Left kidney (tissue), 2 donors: ENCODE results near the gene HSD3B7. TPM values are rescaled to one million over a fixed set of nuclear protein-coding genes. Genes with fewer than 3 reads are reported as not detected.
A peak's percentile ranks its signal among the peaks of the same experiment; 100 is the strongest.

Experiments used
- DNase-seq: peaks from one replicate; pipeline ENCODE4 v3.0.0-alpha.2; 2013
- polyA plus RNA-seq: library from polyadenylated mRNA; unstranded; fragments of 120-200 nt; gene quantifications from one replicate; pipeline ENCODE4 v1.2.1, GENCODE V29; 2013; ENCODE audit not compliant: insufficient read length

Gene HSD3B7
- polyA plus RNA-seq, 1 donor: 6.7 TPM

GRCh38 chr16:30956601-30957455, 28.2 kb upstream of the HSD3B7 start:
- peak; percentile 65 for DNase-seq

GRCh38 chr16:30957456-30958174, 27.4 kb upstream of the HSD3B7 start, which contains the start of gene SETD1A:
SETD1A (plus strand) TSS chr16:30957754; CDS start chr16:30958732, 978 bp downstream.
- peak; percentile 94 for DNase-seq

- DNase-seq: no peak
Observed at GRCh38 chr16:30958175-30959079, 26.6 kb upstream of the HSD3B7 start.

- no peak for DNase-seq
Observed at GRCh38 chr16:30961384-30961783, 23.6 kb upstream of the HSD3B7 start.

GRCh38 chr16:30963925-30964511, 21.0 kb upstream of the HSD3B7 start:
- no peak for DNase-seq

GRCh38 chr16:30964574-30965226, 20.3 kb upstream of the HSD3B7 start:
- DNase-seq: no peak

GRCh38 chr16:30965436-30965835, 19.6 kb upstream of the HSD3B7 start:
- no peak for DNase-seq

- no peak for DNase-seq
Observed at GRCh38 chr16:30966033-30966619, 18.9 kb upstream of the HSD3B7 start.

- no peak for DNase-seq
Observed at GRCh38 chr16:30967795-30968194, 17.2 kb upstream of the HSD3B7 start.

GRCh38 chr16:30969246-30969842, 15.7 kb upstream of the HSD3B7 start:
- DNase-seq: no peak

- no peak for DNase-seq
Observed at GRCh38 chr16:30971298-30971697, 13.7 kb upstream of the HSD3B7 start.

GRCh38 chr16:30972872-30973271, 12.1 kb upstream of the HSD3B7 start:
- DNase-seq: no peak

GRCh38 chr16:30974348-30974747, 10.7 kb upstream of the HSD3B7 start:
- no peak for DNase-seq

GRCh38 chr16:30976486-30976885, 8.5 kb upstream of the HSD3B7 start:
- DNase-seq: no peak

- no peak for DNase-seq
Observed at GRCh38 chr16:30977502-30977901, 7.5 kb upstream of the HSD3B7 start.

- DNase-seq: no peak
Observed at GRCh38 chr16:30979170-30980022, 5.6 kb upstream of the HSD3B7 start.

GRCh38 chr16:30980023-30980371, 5.0 kb upstream of the HSD3B7 start:
- no peak for DNase-seq

- DNase-seq: no peak
Observed at GRCh38 chr16:30980434-30980833, 4.6 kb upstream of the HSD3B7 start.

- DNase-seq: no peak
Observed at GRCh38 chr16:30980959-30981358, 4.0 kb upstream of the HSD3B7 start.
